ENCODE results near the gene INSYN1. TPM values are rescaled to one million over a fixed set of nuclear protein-coding genes. Genes with fewer than 3 reads are reported as not detected.
A peak's percentile ranks its signal among the peaks of the same experiment; 100 is the strongest.

Gene INSYN1
- total RNA-seq, 4 donors from 2014 or later: 12.5 to 27.4 (median 23.8) TPM

GRCh38 chr15:73782344-73782959 is 29.3 kb upstream of the INSYN1 start:
- DNase-seq (ENCODE audit: extremely low spot score): no peak
- peaks cover 5 to 21% (median 16%) of the 10 kb centered on the region in 4 donors for H3K4me1 ChIP-seq
- no peaks in the 10 kb centered on the region for H3K27me3 ChIP-seq
- no peak overlapping the region for H3K4me3 ChIP-seq
- no peaks in the 10 kb centered on the region for H3K9me3 ChIP-seq
- intact Hi-C loops (cut with DNase I): no loop called here
- 63% methylated on average over 3 of the region's 3 CpGs for WGBS
- no peaks in the 10 kb centered on the region for H3K36me3 ChIP-seq
- H3K27ac ChIP-seq (replicated peaks in 1 of 4): no peak overlapping the region
- TF ChIP-seq POLR2A (IDR thresholded peaks at IDR 0.05; ENCODE audit: low read depth) (no peak), POLR2AphosphoS5 (IDR thresholded peaks at IDR 0.05) (no peak), CTCF (IDR thresholded peaks at IDR 0.05) (no peak), EP300 (IDR thresholded peaks at IDR 0.05) (no peak)

GRCh38 chr15:73781038-73781925 is 28.1 kb upstream of the INSYN1 start:
- H3K27me3 ChIP-seq: no peaks in the 10 kb centered on the region
- no peaks in the 10 kb centered on the region for H3K9me3 ChIP-seq
- peaks cover 0 to 18% (median 15%) of the 10 kb centered on the region in 4 donors for H3K4me1 ChIP-seq
- WGBS: 77% methylated on average over 8 of the region's 8 CpGs
- no peak for DNase-seq (ENCODE audit: extremely low spot score)
- no peaks in the 10 kb centered on the region for H3K36me3 ChIP-seq
- H3K27ac ChIP-seq (replicated peaks in 1 of 4): no peak overlapping the region
- no peak overlapping the region for H3K4me3 ChIP-seq
- intact Hi-C loops (cut with DNase I): no loop called here
- TF ChIP-seq CTCF (IDR thresholded peaks at IDR 0.05): peak in 1 of 3 experiments; percentile 17
- no peak for TF ChIP-seq POLR2A (IDR thresholded peaks at IDR 0.05; ENCODE audit: low read depth)

- Histone ChIP-seq H3K27ac (replicated peaks in 1 of 4) (no peak overlapping the region), H3K4me3 (no peak overlapping the region), H3K4me1 (peaks cover 3 to 29% (median 23%) of the 10 kb centered on the region in 4 donors), H3K27me3 (no peaks in the 10 kb centered on the region), H3K9me3 (no peaks in the 10 kb centered on the region), H3K36me3 (no peaks in the 10 kb centered on the region)
- DNase-seq (ENCODE audit: extremely low spot score): no peak
- intact Hi-C loops (cut with DNase I): no loop called here
- WGBS: 90% methylated on average over 3 of the region's 3 CpGs
- no peak for TF ChIP-seq EP300 (IDR thresholded peaks at IDR 0.05)
- no peak for TF ChIP-seq POLR2A (IDR thresholded peaks at IDR 0.05; ENCODE audit: low read depth)
- no peak for TF ChIP-seq CTCF (IDR thresholded peaks at IDR 0.05)
- TF ChIP-seq POLR2AphosphoS5 (IDR thresholded peaks at IDR 0.05): no peak
These were observed 26.8 kb upstream of the INSYN1 start for GRCh38 chr15:73779974-73780373.

- intact Hi-C loops (cut with DNase I): no loop called here
- TF ChIP-seq EP300 (IDR thresholded peaks at IDR 0.05) (no peak), POLR2A (IDR thresholded peaks at IDR 0.05; ENCODE audit: low read depth) (no peak), POLR2AphosphoS5 (IDR thresholded peaks at IDR 0.05) (no peak), CTCF (IDR thresholded peaks at IDR 0.05) (no peak)
- Histone ChIP-seq H3K4me3 (no peak overlapping the region), H3K36me3 (no peaks in the 10 kb centered on the region), H3K27me3 (no peaks in the 10 kb centered on the region), H3K9me3 (no peaks in the 10 kb centered on the region), H3K4me1 (peaks cover 10 to 42% (median 36%) of the 10 kb centered on the region in 4 donors), H3K27ac (replicated peaks in 1 of 4) (no peak overlapping the region)
- DNase-seq (ENCODE audit: extremely low spot score): no peak
These were observed 24.6 kb upstream of the INSYN1 start for GRCh38 chr15:73777741-73778140.
